T-helper 22 cell (primary cell): ENCODE data around the gene COX20.
"Not testable (repeated sequence)": the region's sequence is repeated elsewhere in the genome, so short reads cannot be mapped to it uniquely, and the experiment has no call there.

ENCODE experiments used
- DNase-seq: peaks from one replicate; pipeline ENCODE4 v3.0.0-alpha.2; 2020; ENCODE audit warnings: low read depth

Gene COX20

GRCh38 chr1:244835276-244836134 is at the start of gene COX20:
TSS of gene COX20 (plus strand) at chr1:244835658. CDS start at chr1:244835715, 57 bp downstream.
- peak; percentile 79 for DNase-seq

- no peak for DNase-seq
Measured at GRCh38 chr1:244788493-244789275, 46.8 kb upstream of the COX20 start.

- DNase-seq = no peak
Measured at GRCh38 chr1:244789276-244789580, 46.2 kb upstream of the COX20 start.

DNA sequence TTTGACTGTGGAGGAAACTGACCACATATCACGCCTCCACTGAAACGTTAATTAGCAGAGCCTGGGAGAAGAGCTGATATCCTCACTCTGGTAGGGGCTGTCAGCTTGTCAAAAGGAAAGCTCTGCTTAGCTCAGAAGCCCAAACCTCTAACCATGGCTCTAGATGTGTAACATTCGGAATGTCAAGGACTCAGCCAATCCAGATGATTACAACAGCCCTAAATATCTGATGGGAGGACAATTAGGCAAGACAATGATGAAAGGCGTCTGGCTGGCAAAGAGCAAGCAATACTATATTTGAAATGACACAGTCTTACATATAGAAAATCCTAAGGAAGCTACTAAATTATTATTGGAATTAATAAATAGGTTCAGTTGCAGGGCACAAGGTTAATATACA is 45.7 kb upstream of the COX20 start:
- no peak for DNase-seq

GRCh38 chr1:244791061-244791460 is 44.4 kb upstream of the COX20 start:
- no peak for DNase-seq

DNA sequence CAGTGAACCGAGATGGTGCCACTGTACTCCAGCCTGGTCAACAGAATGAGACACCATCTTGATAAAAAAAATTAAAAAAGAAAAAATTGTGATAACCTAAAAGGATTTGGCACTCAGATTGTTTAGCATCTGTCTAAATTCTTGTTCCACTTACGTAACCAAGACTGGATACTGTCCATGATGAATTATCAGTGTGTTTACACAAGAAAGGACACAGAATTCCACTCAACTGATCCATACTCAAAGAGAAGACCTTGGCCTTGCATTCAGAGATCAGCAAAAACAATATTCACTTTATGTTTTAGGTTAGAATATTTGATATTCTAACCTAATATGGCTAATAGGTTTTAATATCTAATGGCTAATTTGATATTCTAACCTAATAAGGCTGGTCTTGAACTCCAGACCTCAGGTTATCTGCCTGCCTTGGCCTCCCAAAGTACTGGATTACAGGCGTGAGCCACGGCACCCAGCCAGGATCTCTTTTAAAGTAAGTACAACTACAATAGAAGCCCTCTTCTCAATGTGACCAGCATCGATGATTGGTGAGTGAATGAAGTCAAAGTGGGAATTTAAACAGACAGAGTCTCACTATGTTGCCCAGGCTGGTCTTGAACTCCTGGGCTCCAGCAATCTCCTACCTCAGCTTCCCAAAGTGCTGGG is 43.1 kb upstream of the COX20 start:
- DNase-seq = no peak

- DNase-seq = no peak
Measured at GRCh38 chr1:244794071-244794470, 41.4 kb upstream of the COX20 start.

DNA sequence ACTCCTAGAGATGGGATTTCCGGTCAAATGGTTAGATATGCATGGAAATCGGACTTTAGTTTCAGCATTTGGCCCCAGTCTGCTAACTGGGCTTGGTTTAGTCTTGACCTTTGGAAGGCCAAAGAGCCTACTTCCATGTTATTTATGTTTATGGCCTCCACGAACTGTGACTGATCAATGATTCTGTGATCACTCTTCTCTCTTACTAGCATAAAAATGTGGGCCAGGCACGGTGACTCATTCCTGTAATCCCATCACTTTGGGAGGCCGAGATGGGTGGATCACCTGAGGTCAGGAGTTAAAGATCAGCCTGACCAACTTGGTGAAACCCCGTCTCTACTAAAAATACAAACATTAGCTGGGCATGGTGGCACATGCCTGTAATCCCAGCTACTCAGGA is 40.9 kb upstream of the COX20 start:
- not testable (repeated sequence) for DNase-seq

DNA sequence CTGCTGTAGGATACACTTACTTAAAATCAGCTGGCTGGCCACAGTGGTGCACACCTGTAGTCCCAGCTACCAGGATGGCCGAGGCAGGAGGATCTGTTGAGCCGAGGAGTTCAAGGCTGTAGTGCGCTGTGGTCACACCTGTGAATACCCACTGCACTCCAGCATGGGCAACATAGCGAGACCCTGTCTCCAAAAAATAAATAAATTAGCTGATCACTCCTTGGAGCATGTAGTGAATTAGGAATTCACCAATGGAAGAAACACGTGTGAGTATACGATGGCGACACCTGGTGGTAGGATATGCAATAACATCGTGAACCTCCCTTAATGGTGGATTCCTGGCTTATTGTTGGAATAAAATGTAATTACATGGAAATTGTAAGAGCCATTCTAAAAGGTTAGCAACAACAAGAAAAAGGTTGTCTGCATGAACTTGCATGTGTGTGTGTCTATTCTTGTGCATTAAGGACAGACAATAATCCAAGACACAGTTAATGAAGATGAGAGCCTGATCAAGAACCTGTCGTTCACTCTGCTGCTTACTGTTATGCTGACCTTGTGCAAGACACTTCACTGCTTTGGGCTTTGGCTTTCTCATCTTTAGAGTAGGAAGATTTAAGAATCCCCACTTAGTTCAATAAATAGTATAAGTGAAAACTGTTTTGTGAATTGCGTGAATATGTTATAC is 38.6 kb upstream of the COX20 start:
- no peak for DNase-seq

DNA sequence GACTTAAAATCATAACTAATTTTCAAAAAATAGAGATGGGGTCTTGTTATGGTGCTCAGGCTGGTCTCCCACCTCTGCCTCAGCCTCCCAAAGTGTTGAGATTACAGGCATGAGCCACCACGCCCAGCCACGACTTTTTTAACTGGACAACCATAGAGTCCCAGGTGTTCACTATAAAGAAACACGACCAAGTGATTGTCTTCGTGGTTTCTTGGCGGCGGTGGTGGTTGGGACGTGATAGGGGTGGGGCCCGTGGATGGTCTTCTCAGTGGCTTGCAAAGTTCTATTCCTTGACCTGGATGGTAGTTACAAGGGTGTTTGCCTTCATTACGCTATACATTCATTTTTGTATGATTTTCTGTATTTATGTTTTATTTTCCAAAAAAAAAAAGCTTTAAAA is 34.6 kb upstream of the COX20 start:
- no peak for DNase-seq

- peak; percentile 9 for DNase-seq
Measured at GRCh38 chr1:244801246-244801645, 34.2 kb upstream of the COX20 start.

- DNase-seq = no peak
Measured at GRCh38 chr1:244802041-244802440, 33.4 kb upstream of the COX20 start.

- no peak for DNase-seq
Measured at GRCh38 chr1:244802556-244803239, 32.8 kb upstream of the COX20 start.

DNA sequence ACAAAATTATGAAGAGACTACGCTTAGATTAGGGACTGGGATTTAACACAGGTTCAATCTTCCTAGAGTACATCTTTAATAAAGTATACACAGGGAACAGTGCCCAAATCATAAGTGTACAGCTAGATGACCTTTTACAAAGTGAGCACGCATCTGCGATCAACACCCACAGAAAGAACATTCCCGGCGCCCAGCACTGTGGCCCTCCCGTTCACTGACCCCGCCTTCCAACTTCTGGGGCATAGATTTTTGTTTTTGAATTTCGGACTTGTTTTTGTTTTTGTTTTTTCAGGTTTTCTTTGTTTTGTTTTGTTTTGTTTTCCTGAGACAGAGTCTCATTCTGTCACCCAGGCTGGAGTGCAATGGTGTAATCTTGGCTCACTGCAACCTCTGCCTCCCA is 30.6 kb upstream of the COX20 start:
- DNase-seq = no peak

GRCh38 chr1:244807138-244807537 is 28.3 kb upstream of the COX20 start:
- DNase-seq = no peak

- DNase-seq = no peak
Measured at GRCh38 chr1:244810221-244810620, 25.2 kb upstream of the COX20 start.

- no peak for DNase-seq
Measured at GRCh38 chr1:244813327-244813726, 22.1 kb upstream of the COX20 start.

- DNase-seq = no peak
Measured at GRCh38 chr1:244815600-244816099, 19.8 kb upstream of the COX20 start.

DNA sequence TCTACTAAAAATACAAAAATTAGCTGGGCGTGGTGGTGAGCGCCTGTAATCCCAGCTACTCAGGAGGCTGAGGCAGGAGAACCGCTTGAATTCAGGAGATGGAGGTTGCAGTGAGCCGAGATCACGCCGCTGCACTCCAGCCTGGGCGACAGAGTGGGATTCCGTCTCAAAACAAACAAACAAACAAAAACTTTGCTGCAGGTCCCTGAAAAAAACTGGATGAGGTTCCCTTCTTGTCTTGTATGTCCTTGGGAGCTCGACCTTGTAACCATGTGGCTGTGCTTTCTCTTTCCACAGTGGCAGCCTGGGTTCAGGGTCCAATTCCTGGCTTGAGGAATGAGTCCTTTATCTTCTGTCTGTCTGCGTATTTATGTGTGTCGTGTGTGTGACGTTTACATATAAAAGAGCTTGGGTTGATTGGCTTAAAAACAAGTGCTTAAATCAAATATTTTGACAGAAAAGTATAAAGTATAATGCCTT is 18.0 kb upstream of the COX20 start:
- no peak for DNase-seq

DNA sequence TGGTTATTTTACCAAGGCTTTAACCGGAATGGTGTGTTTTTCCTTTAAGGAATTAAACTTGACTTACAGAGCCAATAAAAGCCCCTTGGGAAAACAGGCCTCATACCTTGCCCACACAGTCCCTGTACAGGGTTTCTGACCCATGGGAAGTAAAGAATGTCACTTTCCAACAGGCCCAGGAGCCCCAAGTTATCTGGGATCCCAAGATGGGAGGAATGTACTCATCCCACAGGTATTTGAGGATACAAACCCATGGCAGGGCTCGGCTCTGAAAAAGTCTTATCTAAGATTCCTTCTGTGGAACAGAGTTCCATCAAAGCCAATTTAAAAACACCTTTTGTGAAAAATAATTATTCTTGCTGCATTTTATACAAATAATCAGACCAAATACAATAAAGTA is 15.3 kb upstream of the COX20 start:
- DNase-seq = no peak

- DNase-seq = no peak
Measured at GRCh38 chr1:244821134-244821533, 14.3 kb upstream of the COX20 start.
